Fibroblast of peridontal ligament (primary cell): ENCODE measurements around the gene PTPN20.
"Not testable (repeated sequence)": the region's sequence is repeated elsewhere in the genome, so short reads cannot be mapped to it uniquely, and the experiment has no call there.

Source experiments
- DNase-seq: peaks from one replicate; pipeline ENCODE4 v3.0.0-alpha.2; 2010; ENCODE audit errors: extremely low read depth

The PTPN20 gene

GRCh38 chr10:46911144-46911876 lies at the start of gene PTPN20:
PTPN20 (plus strand) TSS chr10:46911428; CDS start chr10:46932500, 21,072 bp downstream.
- not testable (repeated sequence) for DNase-seq

- not testable (repeated sequence) for DNase-seq
Observed at GRCh38 chr10:46869716-46870115, 41.5 kb upstream of the PTPN20 start.

GRCh38 chr10:46871583-46871982 lies 39.6 kb upstream of the PTPN20 start:
- DNase-seq: not testable (repeated sequence)

DNA sequence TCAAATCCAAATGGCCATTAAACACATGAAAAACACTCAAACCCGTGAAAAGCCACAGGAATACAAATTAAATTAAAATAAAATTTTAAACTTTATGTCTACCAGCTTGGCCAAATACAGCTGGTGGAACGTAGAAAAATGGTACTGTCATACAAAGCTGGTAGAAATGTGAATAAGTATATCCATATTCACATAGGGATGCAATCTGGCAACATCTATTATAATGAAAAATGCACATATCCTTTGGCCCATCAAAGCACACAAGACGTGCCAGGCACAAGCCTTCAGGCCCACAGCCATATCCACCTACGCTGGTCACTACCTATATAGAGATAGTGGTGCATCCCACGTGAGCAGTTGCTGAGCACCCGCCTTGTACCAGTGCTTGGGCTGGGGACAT lies 35.9 kb upstream of the PTPN20 start:
- not testable (repeated sequence) for DNase-seq

- DNase-seq: not testable (repeated sequence)
Observed at GRCh38 chr10:46876773-46877172, 34.5 kb upstream of the PTPN20 start.

DNA sequence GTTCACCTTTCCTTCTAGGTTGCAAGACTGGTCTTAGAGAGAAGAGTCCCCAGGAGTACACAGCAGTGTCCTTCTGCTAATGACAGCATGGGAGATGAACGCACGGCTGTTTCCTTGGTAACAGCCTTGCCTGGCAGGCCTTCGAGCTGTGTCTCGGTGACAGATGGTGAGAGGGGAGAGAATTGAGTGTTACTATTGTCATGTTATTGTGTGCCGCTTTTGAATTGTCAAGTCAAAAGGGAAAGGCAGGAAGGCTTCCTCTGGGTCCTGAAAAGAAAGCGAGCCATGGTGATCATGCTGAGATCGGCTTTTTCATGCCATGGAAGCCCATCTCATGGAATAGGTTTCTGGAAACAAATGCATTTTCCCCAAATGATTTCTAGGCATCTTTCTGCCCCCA lies 32.5 kb upstream of the PTPN20 start:
- not testable (repeated sequence) for DNase-seq

- not testable (repeated sequence) for DNase-seq
Observed at GRCh38 chr10:46890813-46891611, 20.2 kb upstream of the PTPN20 start.

DNA sequence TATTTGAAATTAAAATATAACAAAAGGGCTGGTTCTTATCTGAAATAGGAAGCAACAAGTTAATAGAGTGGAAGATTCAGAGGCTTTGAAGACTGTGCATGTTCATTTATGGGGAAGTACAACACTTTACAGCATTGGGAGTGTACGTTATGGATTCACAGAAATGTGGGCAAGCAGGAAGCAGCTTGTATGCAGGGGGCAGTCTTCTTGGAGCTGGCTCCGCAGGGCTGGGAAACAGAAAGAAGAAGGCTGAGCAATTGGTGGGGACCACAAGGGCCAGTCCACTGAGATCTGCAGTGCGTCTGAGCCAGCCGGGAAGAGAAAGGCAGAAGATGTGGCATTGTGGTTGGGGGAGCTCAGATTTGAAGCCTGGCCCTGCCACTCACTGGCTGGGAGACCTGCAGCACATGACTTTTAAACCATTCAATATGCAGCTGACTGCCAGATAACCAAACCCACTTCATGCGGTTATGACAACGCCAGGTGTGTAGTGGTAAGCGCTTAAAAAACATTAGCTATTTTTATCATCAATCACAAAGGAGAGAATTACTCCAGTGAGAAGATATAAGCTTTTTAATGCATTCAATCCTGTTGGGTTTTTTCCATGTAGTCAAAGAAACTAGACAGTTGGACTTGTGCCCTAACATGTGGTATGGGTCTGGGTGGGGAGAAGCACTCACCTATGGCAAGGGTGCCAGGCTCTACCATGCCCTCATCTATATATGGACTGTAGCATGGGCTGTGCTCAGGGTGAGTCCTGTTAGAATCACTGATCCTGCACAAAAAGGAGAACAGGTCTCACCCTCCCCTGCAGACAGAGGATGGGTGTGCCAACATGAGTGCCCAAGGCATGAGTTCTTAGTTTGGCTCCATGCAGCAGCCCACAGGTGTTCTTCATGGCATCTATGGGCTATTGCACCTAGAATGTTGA lies 14.2 kb upstream of the PTPN20 start:
- not testable (repeated sequence) for DNase-seq

DNA sequence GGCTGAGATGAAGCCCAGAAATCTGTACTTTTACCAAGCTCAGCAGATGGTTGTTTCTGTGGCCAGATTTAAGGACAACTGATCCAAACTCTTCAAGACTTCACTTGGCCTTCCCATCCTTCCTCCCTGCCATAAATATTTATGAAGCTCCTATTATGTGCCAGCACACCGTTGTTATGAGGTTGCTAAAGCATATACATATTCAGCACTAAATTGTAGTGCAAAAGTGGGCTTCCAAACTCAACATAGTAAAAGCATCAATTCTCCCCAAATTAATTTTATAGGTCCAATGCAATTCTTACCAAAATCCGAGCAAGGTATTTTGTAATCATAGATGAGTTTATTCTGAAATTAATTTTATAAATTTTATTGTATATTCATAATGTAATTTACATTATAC lies 10.0 kb upstream of the PTPN20 start:
- not testable (repeated sequence) for DNase-seq

DNA sequence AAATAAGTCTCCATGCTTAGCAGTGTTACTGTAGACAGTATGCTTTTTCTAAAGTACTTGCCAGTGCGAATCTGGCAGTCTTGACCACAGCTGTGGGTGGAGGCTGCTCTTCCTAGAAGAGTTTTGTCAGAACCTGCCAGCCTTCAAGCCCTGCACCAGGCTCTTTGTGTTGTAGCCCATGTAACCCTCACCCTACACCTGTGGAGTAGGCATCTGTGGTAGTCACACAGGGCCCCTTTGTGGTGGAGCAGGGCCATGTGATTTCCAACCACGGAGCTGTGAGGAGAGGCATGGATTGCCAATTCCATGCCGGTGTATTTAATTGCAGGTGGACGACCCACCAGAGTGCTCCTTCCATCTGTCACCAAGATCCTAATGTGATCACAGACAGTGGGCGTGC lies 7.4 kb upstream of the PTPN20 start:
- DNase-seq: not testable (repeated sequence)

GRCh38 chr10:46906359-46906758 lies 4.9 kb upstream of the PTPN20 start:
- DNase-seq: not testable (repeated sequence)

- not testable (repeated sequence) for DNase-seq
Observed at GRCh38 chr10:46907185-46908117, 3.8 kb upstream of the PTPN20 start.

GRCh38 chr10:46922498-46922897 lies 11.3 kb downstream of the PTPN20 start:
- DNase-seq: not testable (repeated sequence)

DNA sequence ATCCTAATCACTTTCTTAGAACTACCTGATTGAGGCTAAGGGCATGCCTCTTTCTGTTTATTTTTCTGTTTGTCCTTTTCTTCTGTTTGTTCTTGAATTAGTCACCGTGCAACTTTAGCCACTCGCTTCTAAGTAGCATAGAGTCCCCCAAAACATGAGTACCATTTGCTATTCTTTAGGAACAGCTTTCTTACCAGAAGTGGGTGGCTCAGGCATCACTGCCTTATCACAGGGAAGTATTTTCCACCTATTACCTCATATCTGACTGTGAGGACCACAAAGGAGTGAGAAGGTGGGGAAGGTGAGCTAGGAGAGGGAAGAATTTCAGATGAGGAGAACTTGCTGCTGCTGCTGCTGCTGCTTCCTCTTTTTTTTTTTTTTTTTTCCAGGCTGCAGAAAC lies 13.9 kb downstream of the PTPN20 start:
- DNase-seq: not testable (repeated sequence)

GRCh38 chr10:46925853-46926252 lies 14.6 kb downstream of the PTPN20 start:
- not testable (repeated sequence) for DNase-seq

DNA sequence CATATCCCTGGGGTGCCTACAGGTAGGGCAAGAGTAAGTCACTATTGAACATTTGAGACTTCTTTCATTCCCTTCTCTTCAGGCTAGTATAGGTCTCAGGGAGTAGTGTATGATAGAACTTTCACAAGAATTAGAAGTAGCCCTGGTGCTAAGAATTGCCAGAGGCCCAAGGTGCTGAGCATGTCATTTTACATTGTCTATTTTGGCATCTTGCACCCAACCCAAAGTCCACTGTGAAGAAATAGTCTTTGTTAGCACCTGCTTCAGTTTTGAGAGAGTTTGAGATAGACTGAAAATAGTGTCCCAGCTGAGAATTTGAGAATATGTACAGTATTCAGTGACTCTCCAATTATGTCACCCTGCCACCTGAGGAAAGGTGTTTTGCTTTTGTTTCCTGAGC lies 17.6 kb downstream of the PTPN20 start:
- not testable (repeated sequence) for DNase-seq

DNA sequence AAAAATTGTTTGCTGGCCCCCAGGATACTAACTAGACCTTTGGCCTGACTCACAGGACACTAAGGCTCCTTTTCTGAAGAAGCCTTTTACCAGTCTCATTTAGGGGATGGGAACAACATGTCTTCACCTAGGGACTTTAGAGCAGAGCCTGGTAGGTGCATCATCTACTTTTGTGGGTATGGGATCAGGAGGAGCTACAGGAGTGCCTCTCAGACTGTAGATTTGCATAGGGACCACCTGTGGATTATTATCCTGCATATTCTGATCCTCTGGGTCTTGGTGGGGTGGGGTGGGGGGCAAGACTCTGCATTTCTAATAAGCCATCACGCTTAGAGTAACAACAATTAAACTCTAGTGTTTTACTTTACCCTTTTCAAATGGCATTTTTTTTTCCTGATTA lies 21.2 kb downstream of the PTPN20 start:
- not testable (repeated sequence) for DNase-seq

GRCh38 chr10:46941091-46941490 lies 29.9 kb downstream of the PTPN20 start:
- not testable (repeated sequence) for DNase-seq

- not testable (repeated sequence) for DNase-seq
Observed at GRCh38 chr10:46948687-46949518, 37.7 kb downstream of the PTPN20 start.

DNA sequence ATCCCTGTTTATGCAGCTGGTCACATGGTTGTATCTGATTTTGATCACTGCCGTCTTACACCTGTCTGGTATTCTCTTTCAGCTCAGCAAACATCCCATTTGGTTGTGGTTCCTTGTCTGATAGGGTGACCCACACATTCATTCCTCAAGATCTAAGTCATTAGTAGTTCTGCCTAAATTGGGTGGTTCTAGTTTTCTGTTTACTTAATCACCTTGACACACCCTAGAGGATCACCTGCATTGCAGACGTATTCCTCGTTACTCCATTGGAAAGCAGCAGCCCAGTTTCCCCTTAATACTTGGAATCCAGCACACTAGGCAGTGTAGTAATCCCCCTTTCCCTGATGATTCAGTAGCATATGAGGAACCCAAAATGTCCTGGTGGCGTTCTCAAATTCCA lies 41.3 kb downstream of the PTPN20 start:
- DNase-seq: not testable (repeated sequence)
